D721Med (cell line): ENCODE results near the gene TM9SF1.

ENCODE experiments used
- DNase-seq: peaks from one replicate; pipeline ENCODE4 v3.0.0; 2011; ENCODE audit warnings: low spot score; ENCODE audit not compliant: insufficient read length
- FAIRE-seq: peaks from 2 replicates; lab custom pipeline; 2011; peaks lifted over from hg19 to GRCh38; lab: Jason Lieb, UNC
- CTCF ChIP-seq: IDR thresholded peaks from 2 replicates; pipeline ENCODE4 v1.5.1; 2012; ENCODE audit warnings: mild to moderate bottlenecking, control low read depth; ENCODE audit not compliant: insufficient read depth; ENCODE audit errors: missing control alignments

Gene TM9SF1

DNA sequence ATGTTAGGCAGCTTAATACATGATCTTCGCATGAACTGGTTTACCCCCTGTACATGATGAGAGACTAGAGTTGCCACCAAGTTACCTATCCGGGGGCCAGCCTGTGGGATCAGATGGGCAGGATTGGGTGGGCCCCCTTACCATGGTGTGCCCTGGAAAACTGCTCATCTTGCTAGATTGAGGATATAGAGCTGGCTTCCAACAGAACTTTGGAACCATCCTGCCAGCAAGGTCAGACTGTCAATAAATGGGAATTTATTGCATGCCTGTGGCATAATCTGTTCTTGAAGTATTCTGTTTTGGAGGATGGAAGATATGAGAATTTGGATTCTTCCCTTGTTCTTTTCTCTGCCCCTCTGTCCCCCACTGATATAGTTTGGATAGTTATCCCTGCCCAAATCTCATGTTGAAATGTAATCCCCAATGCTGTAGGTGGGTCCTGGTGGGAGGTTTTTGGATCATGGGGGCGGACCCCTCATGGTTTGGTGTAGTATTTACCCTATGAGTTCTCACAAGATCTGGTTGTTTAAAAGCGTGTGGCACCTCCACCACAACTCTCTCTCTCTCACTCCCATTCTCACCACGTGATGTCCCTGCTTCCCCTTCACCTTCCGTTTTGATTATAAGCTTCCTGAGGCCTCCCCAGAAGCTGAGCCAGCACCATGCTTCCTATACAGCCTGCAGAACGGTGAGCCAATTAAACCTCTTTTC is 3.7 kb upstream of the TM9SF1 start:
- DNase-seq (no peak), FAIRE-seq (no peak)
- TF ChIP-seq CTCF: no peak

DNA sequence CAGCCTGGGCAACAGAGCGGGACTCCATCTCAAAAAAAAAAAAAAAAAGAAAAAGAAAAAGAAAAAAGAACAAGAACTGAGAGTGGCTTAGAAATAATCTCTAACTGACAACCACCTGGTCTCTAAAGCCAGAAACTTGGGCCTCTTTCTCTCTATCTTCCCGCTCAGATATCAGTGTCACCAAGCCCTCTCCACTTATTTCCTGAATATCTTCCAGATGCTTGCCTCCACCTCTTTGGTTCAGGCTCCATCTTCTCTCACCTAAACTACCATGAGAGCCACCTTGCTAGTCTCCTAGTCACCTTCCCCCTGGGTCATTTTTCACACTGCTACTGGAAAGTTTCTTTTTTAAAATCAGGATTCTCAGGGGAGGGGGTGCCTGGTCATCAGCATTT is 1.8 kb upstream of the TM9SF1 start:
- TF ChIP-seq CTCF: no peak
- DNase-seq: no peak
- FAIRE-seq: no peak

DNA sequence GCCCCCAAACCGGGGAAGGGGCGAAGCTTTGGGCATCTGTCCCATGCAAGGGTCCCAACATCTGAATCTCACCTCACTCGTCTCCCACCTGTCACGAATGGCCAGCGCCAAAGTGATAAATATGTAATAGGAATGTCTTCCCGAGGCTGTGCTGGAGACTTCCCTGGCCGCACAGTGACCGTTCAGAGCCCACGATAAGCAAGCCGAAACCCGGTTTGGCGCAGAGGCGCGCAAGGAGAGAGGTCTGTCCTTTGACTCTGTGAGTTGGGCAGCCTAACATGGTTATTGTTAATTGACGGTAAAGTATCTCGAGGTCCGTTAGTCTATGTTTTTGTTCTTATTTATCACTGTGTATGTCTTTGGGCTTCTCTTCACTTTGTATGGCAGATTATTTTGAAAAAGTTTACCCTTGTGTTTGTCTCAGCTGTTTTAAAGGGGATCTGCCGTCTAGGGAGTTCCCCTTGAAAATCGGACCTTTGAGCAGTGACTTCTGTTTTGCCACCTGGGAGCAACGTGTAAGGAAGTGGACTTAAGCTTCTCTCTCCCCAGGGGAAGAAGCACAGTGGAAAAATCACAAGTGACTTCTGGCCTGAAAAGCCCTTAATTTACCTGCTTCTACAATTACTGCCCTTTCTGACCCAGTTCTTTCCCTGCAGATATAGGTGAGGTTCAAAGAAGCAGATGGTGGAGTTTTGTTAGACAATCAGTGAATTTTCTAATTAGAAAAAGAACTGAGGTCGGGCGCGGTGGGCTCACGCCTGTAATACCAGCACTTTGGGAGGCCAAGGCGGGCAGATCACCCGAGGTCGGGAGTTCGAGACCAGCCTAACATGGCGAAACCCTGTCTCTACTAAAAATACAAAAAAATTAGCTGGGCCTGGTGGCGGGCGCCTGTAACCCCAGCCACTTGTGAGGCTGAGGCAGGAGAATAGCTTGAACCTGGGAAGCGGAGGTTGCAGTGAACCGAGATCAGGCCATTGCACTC is 1.1 kb upstream of the TM9SF1 start:
- DNase-seq (no peak), FAIRE-seq (no peak)
- TF ChIP-seq CTCF: no peak

GRCh38 chr14:24194873-24195185 is 412 bp downstream of the TM9SF1 start:
- no peak for FAIRE-seq
- no peak for DNase-seq
- no peak for TF ChIP-seq CTCF

DNA sequence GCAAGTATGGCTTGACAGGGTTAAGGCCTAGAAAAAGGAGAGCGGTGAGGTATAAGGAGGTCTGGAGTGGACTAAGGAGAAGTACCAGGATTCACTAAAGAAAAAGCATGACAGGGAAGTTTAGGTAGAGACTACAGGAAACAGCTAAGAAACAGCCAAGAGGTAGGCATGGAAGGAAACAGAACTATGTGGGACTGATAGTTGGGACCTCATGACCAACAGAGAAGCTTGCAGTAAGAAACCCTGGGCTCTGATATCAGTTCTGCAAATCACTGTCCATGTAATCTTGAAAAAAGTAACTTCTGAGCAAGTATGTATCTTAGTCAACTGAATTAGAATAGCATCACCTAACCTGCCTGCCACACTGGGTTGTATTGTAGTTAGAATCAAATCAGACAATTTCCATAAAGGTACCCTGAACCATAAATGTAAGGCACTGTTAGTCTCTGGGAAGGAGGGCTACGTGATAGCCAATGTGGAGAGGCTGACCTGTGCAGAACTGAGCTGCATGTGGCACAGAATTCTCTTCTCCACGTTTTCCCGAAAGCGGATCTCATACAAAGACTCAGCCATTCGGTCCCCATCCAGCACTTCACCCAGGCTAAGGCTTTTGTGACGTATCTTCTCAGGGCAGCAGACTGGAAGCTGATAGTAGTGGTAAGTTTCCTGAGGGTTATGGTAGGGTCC is 912 bp downstream of the TM9SF1 start:
- FAIRE-seq (no peak), DNase-seq (no peak)
- no peak for TF ChIP-seq CTCF

- TF ChIP-seq CTCF: no peak
- DNase-seq: no peak
- FAIRE-seq: no peak
Measured at GRCh38 chr14:24192933-24193332, 2.3 kb downstream of the TM9SF1 start.
